NCI-H748 (cell line): ENCODE results near the gene TSPAN18.

Experiments
- DNase-seq: peaks from one replicate; lab custom pipeline; 2025; ENCODE audit not compliant: unreplicated experiment; lab: John Stamatoyannopoulos, UW

TSPAN18 gene

DNA sequence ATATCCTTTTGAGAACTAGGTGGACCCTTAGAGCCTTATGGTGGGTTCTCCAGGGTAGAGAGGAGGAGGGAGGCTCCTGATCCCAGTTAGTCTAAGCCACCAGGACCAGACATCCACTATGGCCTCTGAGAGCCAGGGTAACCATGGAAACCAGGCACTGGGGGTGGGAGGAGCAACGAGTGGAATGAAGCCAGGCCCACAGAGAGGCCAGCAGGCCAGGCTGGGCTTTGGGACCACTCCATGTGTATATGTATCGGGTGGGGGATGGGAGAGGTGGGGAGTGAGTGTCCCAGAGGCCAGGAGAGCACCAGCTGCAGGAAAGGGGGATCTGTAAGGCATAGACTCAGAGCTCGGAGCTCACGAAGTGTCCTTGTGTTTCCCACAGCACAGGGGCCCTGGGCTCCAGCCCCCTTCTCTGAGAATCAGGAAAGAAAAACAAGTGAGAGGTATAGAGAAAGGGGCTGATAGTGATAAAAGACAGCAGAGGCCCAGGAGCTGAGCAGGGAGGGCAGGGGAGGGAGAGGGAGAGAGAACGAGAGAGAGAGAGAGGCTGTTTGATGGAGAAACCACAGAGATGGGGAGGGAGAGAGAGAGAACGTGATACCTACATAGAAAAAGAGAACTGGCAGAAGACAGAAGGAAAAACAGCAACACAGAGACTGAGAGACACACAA, 15.5 kb upstream of the TSPAN18 start:
- DNase-seq: peak; percentile 26

DNA sequence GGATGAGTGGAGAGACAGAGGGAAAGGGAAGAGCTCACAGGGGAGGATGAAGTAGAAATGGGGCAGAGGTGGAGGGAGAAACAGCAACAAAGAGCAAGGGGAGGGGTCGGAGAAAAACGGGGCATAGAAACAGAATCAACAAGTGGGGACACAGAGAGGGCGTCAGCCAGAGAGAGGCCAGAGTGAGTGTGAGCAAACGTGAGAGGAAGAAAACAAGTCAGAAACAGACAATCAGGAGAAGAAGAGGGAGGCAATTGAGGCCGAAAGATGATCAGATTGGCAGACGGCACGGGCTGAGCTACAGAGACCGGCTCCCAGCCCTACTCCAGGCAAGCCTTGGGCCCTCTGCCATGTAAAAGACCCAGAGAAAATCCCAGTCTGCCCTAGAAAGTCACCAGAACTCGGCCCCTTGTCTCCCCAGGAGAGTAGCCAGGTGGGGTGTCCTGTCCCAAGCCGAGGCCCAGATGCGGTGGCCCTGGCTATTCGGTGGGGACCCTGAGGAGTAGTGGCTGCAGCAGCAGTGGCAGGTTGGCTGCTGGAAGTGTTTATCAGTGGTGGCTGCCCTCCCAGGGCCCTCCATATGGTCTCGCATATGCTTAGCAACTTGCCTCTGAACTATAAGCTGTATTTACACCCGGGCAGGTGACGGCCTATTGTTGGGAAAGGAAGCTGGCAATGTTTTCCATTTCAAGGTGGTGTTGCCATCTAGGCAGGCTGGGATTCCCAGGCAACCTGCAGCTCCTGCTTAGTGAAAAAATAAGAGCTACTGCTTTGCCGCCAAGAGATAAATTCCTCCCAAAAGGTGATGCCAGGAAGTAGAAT, 14.8 kb upstream of the TSPAN18 start:
- DNase-seq: peak; percentile 15

DNA sequence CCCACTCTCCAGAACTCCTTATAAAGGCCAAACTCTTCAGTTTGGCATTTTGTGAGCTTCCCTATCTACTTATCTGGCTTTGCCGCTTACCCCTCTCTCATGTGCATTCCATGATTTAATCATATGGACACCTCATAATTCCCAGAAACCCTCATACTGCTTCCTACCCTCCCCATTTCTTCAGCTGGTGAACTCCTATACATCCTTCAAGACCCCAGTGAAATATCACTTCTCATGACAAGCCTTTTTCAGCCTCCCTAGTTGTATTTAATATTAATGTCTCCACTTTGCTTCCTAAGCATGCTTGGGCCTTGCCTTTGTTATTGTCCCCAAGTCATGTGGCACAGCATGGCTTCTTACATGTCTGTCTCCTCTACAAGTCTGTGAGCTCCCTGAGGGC, 13.7 kb upstream of the TSPAN18 start:
- no peak for DNase-seq

DNA sequence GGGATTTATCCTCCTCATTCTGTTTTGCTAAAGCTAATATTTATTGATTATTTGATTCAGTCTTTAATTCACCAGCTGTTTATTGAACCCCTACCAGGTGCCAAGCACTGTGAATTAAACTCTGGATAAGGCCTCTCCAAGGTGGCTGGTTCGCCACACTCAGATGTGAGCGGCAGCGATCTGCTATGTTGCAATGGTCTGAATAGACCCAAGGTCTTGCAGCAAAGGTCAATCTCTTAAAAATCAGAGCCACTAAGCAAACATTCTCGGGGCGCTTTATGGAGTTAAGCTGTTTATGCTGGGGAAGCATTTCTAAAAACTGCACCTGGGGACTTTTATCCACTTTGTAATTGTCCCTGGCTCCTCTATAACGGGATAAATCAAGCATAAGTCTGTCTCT, 10.5 kb upstream of the TSPAN18 start:
- DNase-seq: no peak

DNA sequence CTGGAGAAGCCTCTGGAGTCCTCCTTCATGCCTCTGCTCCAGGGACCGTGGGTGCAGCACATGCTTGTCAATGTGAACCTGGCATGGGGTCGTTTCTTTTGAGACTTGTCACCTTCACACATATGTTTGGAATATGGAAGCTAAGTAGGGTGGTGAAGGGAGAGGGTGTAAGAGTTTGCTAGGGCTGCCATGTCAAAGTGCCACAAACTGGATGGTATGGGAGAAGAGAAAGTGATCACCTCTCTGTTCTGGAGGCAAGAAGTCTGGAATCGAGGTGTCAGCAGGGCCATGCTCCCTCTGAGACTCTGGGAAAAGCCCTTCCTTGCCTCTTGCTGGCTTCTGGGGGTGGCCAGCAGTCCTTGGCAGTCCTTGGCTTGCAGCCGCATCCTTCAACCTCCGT, 8.7 kb upstream of the TSPAN18 start:
- no peak for DNase-seq

DNA sequence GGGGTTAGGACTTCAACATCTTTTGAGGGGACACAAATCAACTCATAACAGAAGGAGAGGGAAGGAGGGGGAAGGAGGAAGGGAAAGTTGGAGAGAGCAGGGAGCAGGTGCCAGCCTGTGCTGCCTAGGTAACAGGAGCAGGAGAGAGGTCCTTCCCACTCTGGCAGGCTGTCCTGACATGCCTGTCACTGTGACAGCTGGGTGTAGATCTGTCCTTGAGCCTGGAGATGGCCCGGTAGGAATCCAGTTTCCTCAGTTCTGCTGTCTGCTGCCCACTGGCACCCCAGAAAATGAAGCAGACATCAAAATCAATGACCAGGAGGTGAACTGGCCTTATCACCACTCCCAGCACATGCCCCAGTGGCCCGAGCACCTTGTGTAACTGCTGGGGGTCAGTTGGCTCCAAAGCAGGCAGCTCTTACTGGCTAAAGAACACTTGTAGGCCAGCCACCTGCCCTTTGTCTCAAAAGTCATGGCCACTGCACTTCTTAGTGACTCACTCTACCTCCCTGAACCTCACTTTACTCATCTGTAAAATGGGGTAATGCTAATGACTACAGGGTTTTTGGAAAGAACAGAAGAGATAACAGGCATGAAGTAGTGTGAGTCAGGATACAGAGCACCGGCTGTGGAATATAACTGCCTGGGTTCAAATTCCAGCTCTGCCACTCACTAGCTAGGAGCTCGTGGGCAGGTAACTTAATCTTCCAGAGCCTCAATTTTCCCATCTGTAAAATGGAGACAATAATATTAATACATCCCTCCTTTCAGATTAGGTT, 8.0 kb upstream of the TSPAN18 start:
- no peak for DNase-seq

DNA sequence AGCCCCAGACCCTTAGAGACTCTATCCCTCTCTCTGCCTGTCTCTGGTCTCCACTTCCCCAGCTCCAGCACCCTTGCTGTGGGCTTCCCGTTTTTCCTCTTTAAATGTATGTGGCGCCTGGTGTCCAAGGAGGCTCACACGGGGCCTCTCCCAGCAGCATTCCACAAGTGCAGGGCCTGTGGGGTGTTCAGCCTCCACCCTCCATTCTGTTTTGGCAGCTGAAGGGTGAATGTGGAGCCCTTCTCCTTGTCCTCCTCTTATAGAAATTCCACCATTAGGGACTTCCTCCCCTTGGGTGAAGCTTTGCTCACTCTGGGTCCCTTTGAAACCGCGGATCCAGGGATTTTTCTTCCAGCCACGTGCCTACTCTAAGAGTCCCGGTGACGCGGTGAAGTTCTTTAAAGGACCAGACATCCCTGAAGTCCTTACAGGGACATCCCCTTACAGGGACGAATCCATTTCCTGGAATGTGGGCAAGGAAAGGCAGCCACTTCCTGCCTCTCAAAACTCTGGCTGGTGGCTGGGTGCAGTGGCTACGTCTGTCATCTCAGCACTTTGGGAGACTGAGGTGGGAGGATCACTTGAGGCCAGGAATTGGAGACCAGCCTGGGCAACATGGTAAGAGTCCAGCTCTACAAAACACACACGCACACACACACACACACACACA, 1.6 kb upstream of the TSPAN18 start:
- no peak for DNase-seq

DNA sequence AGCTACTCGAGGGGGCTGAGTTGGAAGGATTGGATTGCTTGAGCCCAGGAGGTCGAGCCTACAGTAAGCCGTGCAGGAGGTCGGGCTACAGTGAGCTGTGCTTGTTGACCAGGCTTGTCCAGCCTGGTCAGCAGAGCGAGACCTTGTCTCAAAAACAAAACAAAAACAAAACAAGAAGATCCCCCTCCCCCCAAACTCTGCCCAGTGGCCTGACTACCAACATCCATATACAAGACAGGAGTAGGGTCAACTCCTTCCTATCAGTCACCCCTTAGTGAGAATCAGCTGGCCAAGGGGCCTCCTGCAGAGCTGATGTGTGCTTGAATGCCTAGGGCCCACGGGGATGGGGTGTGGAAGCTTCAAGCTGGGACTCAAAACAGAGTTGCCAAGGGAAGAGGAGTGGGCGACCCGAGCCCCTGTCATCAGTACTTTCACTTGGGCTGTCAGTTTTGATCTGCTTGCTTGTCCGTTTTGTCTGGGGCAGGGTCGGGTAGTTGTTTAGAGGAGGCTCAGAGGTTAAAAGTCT, 942 bp upstream of the TSPAN18 start:
- DNase-seq: no peak

DNA sequence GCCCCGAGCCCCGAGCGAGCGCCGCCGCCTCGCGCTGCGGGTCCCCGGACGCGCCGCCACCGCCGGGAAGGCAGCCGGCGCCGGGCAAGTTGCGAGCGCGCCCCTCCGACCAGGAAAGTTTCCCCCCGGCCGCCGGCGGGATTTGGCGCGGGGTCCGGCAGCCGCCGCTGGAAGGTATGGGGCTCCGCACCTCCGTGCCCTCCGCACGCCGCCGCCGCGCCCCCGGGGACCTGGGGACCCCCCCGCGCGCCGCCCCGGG, 281 bp downstream of the TSPAN18 start:
- no peak for DNase-seq

DNA sequence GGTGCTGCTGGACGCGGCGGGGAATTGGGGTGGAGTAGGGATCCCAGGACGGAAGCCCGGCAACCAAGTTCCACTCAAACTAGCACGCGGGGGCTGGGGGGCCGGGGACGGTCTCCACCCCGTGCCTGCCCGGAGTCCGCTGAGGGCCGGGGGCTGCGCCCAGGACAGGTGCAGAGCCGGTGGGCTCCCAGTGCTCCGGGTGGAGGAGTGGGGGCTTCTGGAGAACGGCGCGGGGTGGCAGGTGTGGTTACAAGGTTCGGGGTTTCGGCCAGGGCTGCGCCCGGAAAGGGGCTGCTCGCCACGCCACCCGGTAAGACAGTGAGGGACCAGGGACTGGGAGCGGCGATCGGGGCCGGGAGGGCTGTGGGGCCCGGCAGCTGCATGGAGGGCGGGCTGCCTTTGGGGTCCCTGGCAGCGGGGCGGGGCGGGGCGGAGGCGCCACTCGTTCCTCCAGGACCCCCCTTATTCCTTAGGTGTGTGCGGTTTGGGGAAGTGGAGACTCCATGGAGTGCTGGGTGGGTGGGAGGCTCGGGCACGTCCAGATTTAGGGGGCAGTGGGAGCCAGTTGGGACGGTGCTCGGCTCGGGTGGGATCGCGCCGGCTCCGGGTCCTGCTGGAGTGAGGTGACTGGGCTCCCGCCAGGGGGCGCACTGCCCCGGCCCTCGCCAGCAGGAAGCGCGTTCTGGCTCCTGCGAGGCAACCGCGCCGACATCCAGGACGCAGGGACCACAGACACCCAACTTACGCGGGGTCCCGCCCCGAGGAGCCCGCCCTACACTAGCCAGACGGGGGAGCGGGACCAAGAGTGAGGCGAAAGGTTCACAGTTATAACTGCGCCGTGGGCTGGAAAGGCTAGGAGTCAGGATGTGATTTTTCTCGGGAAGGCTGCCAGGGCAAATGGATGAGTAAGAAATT, 868 bp downstream of the TSPAN18 start:
- DNase-seq: peak; percentile 72

DNA sequence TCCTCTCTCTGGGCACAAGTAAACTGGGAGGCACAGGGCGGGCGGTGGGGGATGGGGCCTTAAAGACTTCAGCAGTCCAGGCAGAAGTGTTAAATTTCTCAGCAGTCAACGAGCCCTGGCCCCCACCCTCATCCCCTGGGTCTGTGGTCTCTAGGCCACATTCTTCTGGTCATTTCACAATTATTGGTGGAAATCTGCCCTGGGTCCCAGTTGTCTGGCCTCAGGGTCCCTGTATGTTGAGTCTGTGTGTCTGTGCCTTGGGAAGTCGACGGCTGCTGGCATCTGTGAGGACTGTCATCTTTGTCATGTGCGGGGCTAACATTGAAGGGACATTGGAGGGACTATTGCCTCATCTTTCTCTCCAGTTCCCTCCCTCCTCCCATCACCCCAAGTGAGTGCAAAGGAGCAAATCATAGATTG, 1.7 kb downstream of the TSPAN18 start:
- DNase-seq: no peak

DNA sequence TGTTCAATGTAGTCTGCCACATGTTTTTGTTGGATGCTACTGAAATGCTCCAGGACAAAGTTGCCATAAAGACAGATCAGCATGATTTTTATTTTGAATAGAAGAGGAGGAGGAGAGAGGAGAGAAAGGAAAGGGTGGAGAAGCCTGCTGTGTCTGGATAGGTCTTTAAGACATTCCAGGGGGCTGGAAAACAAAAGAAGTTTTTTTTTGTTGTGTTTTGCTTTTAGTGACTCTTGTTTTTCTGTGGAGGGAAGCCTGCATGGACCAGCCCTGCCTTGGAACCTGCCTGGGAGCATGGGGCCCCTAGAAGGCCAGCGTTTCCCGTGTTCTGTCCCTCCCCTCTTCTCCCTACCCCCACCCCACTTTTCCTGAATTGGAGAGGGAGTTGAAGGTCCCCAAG, 2.3 kb downstream of the TSPAN18 start:
- DNase-seq: no peak

DNA sequence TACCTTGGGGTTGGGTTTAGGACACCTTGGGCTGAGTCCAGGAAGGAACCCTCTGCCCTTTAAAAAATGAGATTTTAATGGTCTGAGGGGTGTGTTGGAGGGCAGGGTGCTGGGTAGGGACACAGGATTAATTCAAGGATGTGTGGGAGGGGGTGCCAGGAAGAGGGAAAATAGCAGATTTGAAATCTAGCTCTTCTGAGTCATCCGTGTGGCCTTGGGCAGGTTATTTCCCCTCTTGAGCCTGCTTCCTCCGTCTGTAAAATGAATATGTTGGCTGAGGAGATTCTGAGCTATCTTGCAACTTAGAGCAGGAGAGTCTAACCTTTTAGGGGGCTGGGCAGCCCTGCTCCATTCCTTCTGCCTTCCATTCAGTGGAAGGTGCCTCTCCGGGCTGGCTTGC, 3.0 kb downstream of the TSPAN18 start:
- no peak for DNase-seq

DNA sequence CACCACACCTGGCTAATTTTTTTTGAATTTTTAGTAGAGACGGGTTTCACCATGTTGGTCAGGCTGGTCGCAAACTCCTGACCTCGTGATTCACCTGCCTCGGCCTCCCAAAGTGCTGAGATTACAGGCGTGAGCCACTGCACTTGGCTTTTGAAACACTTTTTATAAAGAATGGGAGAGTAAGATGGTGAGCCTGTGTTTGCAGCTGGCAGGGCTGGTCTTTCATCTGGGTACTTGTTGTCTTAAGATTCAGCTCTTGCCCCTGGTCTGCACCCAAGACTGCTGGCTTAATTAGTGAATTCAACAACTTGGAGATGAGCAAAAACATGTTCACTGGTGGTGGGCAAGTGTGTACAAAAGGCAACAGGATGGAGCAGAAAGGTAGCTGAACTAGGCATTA, 4.0 kb downstream of the TSPAN18 start:
- no peak for DNase-seq

DNA sequence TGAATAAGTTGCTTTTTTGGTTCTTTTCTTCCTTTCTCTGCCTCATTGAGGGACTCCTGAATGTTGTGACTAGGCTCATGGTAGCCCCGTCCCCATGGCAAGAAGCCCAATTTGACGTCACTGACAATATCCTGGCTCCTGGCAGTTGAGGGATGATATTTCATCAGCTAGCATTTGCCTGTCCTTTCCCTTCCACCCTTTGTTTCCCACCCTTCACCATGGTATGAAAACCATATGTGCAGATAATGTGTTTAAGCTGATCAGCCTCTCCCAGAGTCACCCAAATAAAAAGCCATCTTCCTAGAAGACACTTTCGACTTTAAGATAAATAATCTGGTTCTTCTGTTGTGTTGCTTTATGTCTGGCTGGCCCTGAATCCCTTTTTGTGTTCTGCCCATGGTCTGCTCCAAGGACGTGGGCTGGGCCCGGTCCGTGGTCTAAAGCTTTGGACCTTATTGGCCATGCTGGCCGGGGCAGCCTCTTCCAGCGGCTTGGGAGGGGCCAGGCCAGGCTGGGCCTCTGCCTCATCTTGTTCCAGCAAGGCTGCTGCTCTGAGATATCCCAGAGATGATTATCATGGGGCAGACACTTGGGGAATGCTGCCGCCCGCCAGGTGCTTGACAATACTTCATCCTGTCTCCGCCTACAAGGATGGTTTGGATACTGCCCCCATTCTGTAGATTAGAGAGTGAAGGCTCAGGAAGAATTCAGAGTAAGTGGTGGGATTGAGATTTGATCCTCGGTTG, 5.1 kb downstream of the TSPAN18 start:
- DNase-seq: no peak

DNA sequence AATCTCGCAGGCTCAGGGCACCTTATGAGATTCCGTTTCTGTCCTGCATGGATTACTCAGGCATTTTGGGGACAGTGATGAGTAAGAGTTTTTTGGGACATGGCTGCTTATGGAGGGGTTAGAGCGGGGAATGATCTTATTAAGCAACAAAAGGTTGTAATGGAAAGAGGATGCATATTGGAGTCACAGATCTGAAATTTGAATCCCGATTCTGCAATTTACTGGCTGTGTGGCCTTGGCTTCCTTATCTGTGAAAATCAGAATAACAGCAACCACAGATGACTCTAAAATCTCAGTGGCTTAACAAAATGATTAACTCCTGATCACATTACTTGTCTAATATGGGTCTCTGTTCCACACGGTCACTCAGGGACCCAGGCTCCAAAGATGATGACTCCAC, 5.8 kb downstream of the TSPAN18 start:
- DNase-seq: no peak

DNA sequence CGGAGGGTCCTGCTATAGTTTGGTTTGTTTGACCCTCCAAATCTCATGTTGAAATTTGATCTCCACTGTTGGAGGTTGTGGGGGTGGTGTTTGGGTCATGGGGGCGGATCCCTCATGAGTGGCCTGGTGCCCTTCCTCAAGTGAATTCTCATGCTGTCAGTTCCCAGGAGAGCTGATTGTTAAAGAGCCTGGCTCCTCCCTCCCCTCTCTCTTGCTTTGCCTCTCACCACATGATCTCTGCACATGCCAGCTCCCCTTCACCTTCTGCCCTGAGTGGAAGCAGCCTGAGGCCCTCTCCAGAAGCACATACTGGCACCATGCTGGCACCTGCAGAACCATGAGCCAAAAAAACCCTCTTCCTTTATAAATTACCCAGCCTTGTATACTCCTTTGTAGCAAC, 7.1 kb downstream of the TSPAN18 start:
- no peak for DNase-seq

DNA sequence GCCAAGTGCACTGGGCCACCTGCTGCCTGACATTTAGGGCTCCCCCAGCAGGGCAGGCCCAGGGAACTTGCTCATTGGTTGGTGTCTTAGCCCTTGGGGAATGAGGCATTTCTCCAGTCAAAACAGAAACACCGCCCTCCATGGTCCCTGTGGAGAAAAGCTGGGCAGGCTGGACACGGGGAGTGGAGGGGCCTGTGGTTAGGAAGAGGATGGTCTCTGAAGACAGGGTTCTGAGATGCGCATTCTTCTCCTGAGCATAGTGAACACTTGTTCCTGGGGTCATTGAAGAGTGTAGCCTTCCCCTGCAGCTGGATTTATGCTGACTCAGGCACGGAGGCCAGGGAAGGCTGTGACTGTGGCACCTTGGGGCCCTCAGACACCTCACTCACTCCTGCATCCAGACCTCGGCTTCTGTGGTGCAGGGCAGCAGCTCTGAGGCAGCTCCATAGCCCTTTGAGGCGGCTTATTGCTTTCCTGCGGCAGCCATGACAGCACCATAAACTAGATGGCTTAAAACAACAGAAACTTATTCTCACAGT, 8.2 kb downstream of the TSPAN18 start:
- DNase-seq: no peak

DNA sequence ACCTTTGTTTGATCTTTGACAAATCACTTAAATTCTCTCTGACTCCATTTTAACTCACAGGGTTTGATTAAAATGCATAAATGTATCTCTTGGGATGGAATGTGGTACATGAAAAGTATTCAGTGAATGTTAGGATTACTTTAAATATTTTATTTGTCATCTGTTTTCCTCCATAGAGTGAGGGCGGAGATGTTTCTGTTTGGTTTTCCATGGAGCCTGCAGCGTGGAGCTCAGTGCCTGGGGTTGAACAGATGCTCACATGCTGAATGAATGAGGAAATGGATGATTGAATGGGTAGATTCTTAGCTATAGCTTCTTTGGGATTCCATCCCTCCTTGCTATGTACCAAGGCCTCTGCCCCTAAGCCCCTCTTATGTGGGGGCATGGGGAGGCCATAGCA, 10.0 kb downstream of the TSPAN18 start:
- no peak for DNase-seq
